Bronchial epithelial cell (primary cell): ENCODE measurements around the gene HELZ2. TPM values are rescaled to one million over a fixed set of nuclear protein-coding genes. Genes with fewer than 3 reads are reported as not detected.

Experiments used
- DNase-seq: peaks from one replicate; pipeline ENCODE4 v3.0.0-alpha.2; 2010; ENCODE audit warnings: low read depth
- FAIRE-seq: peaks from 2 replicates; lab custom pipeline; 2011; peaks lifted over from hg19 to GRCh38; lab: Jason Lieb, UNC
- H3K27me3 ChIP-seq: 2 replicates; pipeline ENCODE4 v1.5.1; 2011; ENCODE audit warnings: low read length; ENCODE audit not compliant: control insufficient read depth, insufficient read depth
- H3K36me3 ChIP-seq: 2 replicates; pipeline ENCODE4 v1.5.1; 2011; ENCODE audit warnings: low read length; ENCODE audit not compliant: control insufficient read depth, insufficient read depth
- H3K4me3 ChIP-seq: 2 replicates; pipeline ENCODE4 v1.5.1; 2011; ENCODE audit warnings: mild to moderate bottlenecking, low read depth, low read length, control low read depth
- CTCF ChIP-seq: IDR thresholded peaks from 2 replicates; pipeline ENCODE4 v1.5.1; 2011; ENCODE audit warnings: mild to moderate bottlenecking, moderate library complexity, low read length, control low read depth, inconsistent platforms; ENCODE audit not compliant: insufficient read depth, severe bottlenecking
- total RNA-seq: library from RNA; depleted of rRNA; stranded (reverse); fragments of >200 nt; gene quantifications from 2 replicates; pipeline ENCODE4 v1.2.1, GENCODE V29; 2014

The HELZ2 gene
- total RNA-seq, 1 donor from 2014 or later, result 13.7 TPM

GRCh38 chr20:63577317-63577894 is 3.4 kb upstream of the HELZ2 start:
- Histone ChIP-seq H3K4me3 (no peak overlapping the region), H3K27me3 (no peaks in the 10 kb centered on the region), H3K36me3 (no peaks in the 10 kb centered on the region)
- TF ChIP-seq CTCF, result no peak
- FAIRE-seq (no peak), DNase-seq (no peak)

GRCh38 chr20:63576311-63576710 is 2.3 kb upstream of the HELZ2 start:
- no peak for FAIRE-seq
- TF ChIP-seq CTCF, result no peak
- DNase-seq, result no peak
- no peak overlapping the region for H3K4me3 ChIP-seq
- no peaks in the 10 kb centered on the region for H3K27me3 ChIP-seq
- H3K36me3 ChIP-seq, result peaks cover 3% of the 10 kb centered on the region

- FAIRE-seq (no peak), DNase-seq (no peak)
- Histone ChIP-seq H3K36me3 (peaks cover 3% of the 10 kb centered on the region), H3K27me3 (no peaks in the 10 kb centered on the region), H3K4me3 (no peak overlapping the region)
- TF ChIP-seq CTCF, result no peak
Measured at GRCh38 chr20:63574829-63575743, 1.0 kb upstream of the HELZ2 start.

GRCh38 chr20:63573647-63574131 is 350 bp downstream of the HELZ2 start:
- FAIRE-seq (no peak), DNase-seq (no peak)
- peaks cover 4% of the 10 kb centered on the region for H3K36me3 ChIP-seq
- peak overlapping the region; percentile 75 for H3K4me3 ChIP-seq
- TF ChIP-seq CTCF, result no peak
- H3K27me3 ChIP-seq, result no peaks in the 10 kb centered on the region

GRCh38 chr20:63572788-63573646 is 1.0 kb downstream of the HELZ2 start:
- Histone ChIP-seq H3K36me3 (peaks cover 4% of the 10 kb centered on the region), H3K27me3 (no peaks in the 10 kb centered on the region), H3K4me3 (peak overlapping the region; percentile 75)
- TF ChIP-seq CTCF, result peak; percentile 15
- no peak for DNase-seq
- FAIRE-seq, result no peak
